Osteoblast (primary cell): ENCODE data around the gene CNTN5. TPM values are rescaled to one million over a fixed set of nuclear protein-coding genes. Genes with fewer than 3 reads are reported as not detected.

Experiments used
- DNase-seq: peaks from one replicate; pipeline ENCODE4 v3.0.0; 2011; ENCODE audit warnings: low spot score, mixed read lengths; ENCODE audit not compliant: insufficient read length; ENCODE audit errors: missing footprints
- H2AFZ ChIP-seq: 2 replicates; pipeline ENCODE4 v1.6.0; 2011; ENCODE audit warnings: mild to moderate bottlenecking, low read length
- H3K27ac ChIP-seq: 2 replicates; pipeline ENCODE4 v1.5.1; 2011; ENCODE audit warnings: mild to moderate bottlenecking, low read depth, low read length, moderate library complexity
- H3K27me3 ChIP-seq: 2 replicates; pipeline ENCODE4 v1.6.0; 2012; ENCODE audit warnings: mild to moderate bottlenecking, control low read depth, inconsistent platforms, low read length, moderate library complexity; ENCODE audit not compliant: insufficient read depth
- H3K36me3 ChIP-seq: 2 replicates; pipeline ENCODE4 v1.5.1; 2011; ENCODE audit warnings: mild to moderate bottlenecking, low read length, control low read depth, moderate library complexity; ENCODE audit not compliant: insufficient read depth
- H3K4me1 ChIP-seq: 2 replicates; pipeline ENCODE4 v1.5.1; 2011; ENCODE audit warnings: mild to moderate bottlenecking, low read length, control low read depth, moderate library complexity; ENCODE audit not compliant: insufficient read depth
- H3K4me2 ChIP-seq: 2 replicates; pipeline ENCODE4 v1.6.0; 2011; ENCODE audit warnings: mild to moderate bottlenecking, low read length; ENCODE audit not compliant: insufficient read depth
- H3K4me3 ChIP-seq: fragments of 200-600 bp; sonication (generic); 3 replicates; pipeline ENCODE4 v1.5.1; 2012; ENCODE audit warnings: mild to moderate bottlenecking, low read length, inconsistent platforms; ENCODE audit not compliant: insufficient read depth
- H3K79me2 ChIP-seq: 2 replicates; pipeline ENCODE4 v1.6.0; 2012; ENCODE audit warnings: mild to moderate bottlenecking, low read length, control low read depth, inconsistent platforms; ENCODE audit not compliant: insufficient read depth
- H3K9me3 ChIP-seq: 2 replicates; pipeline ENCODE4 v1.5.1; 2011; ENCODE audit warnings: low read depth, low read length, control low read depth
- H4K20me1 ChIP-seq: 2 replicates; pipeline ENCODE4 v1.6.0; 2012; ENCODE audit warnings: mild to moderate bottlenecking, low read length, control low read depth; ENCODE audit not compliant: insufficient read depth
- CTCF ChIP-seq: IDR thresholded peaks from 2 replicates; pipeline ENCODE4 v1.5.1; 2011; ENCODE audit warnings: mild to moderate bottlenecking, low read depth, low read length, moderate library complexity; ENCODE audit errors: extremely low read depth
- total RNA-seq: library from RNA; depleted of rRNA; stranded (reverse); fragments of >200 nt; gene quantifications from 2 replicates; pipeline ENCODE4 v1.2.3, GENCODE V29; 2012

The CNTN5 gene
- total RNA-seq, 1 donor = not detected

DNA sequence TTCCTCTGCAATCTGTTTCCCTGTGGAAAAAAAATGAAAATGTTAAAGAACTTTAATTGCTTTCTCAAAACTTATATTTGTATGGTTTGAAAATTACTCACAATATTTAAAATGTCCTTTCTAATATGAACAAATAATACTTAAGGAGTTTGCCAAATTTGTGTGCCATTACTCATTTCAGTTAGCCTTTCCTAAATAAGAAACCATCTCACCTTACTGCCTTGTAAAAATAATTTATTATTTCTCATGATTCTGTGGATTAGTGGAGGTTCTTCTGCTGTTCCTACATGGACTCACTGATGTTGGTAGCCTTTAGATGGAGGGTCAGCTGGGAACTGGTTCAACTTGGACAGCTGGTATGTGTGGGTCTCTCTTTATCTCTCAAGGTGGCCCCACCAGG lies 428.6 kb downstream of the CNTN5 start:
- Histone ChIP-seq H3K27me3 (no peaks in the 10 kb centered on the region), H3K79me2 (no peaks in the 10 kb centered on the region), H3K4me3 (no peak overlapping the region), H4K20me1 (no peaks in the 10 kb centered on the region), H3K9me3 (no peaks in the 10 kb centered on the region), H3K4me2 (no peak overlapping the region), H2AFZ (no peak overlapping the region), H3K4me1 (no peaks in the 10 kb centered on the region), H3K27ac (no peak overlapping the region), H3K36me3 (no peaks in the 10 kb centered on the region)
- TF ChIP-seq CTCF = no peak
- no peak for DNase-seq

GRCh38 chr11:99452075-99452474 lies 431.3 kb downstream of the CNTN5 start:
- Histone ChIP-seq H3K9me3 (no peaks in the 10 kb centered on the region), H2AFZ (no peak overlapping the region), H3K4me1 (no peaks in the 10 kb centered on the region), H3K4me3 (no peak overlapping the region), H4K20me1 (no peaks in the 10 kb centered on the region), H3K27me3 (no peaks in the 10 kb centered on the region), H3K4me2 (no peak overlapping the region), H3K36me3 (no peaks in the 10 kb centered on the region), H3K79me2 (no peaks in the 10 kb centered on the region), H3K27ac (no peak overlapping the region)
- TF ChIP-seq CTCF = no peak
- no peak for DNase-seq

- no peak overlapping the region for H3K27ac ChIP-seq
- H3K79me2 ChIP-seq = no peaks in the 10 kb centered on the region
- no peak overlapping the region for H3K4me3 ChIP-seq
- H3K4me2 ChIP-seq = no peak overlapping the region
- no peaks in the 10 kb centered on the region for H4K20me1 ChIP-seq
- no peak overlapping the region for H2AFZ ChIP-seq
- no peaks in the 10 kb centered on the region for H3K4me1 ChIP-seq
- DNase-seq = no peak
- no peaks in the 10 kb centered on the region for H3K9me3 ChIP-seq
- H3K27me3 ChIP-seq = no peaks in the 10 kb centered on the region
- no peaks in the 10 kb centered on the region for H3K36me3 ChIP-seq
- TF ChIP-seq CTCF = no peak
Observed at GRCh38 chr11:99461913-99462312, 441.2 kb downstream of the CNTN5 start.

DNA sequence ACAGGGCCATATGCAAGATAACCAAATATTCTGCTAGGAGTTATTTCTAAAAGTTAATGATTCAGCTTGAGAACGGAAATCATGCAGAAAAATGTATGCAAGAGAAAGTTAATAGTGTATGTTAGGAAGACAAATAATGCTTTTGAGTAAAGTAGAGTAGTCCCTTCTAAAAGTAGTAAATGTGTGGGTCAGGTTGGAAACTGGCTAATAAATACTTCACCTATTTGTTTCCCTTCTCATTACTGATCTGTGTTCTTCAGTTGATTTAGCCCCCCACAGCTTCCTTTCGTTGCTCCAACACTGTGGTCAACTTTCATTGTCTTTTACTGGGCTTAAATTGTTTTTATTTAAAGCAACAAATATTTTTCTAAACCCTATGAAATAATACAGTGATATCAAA lies 444.2 kb downstream of the CNTN5 start:
- no peak for TF ChIP-seq CTCF
- H3K27me3 ChIP-seq = no peaks in the 10 kb centered on the region

More for the DNA sequence above, 444.2 kb downstream of the CNTN5 start:
- no peaks in the 10 kb centered on the region for H3K79me2 ChIP-seq
- no peaks in the 10 kb centered on the region for H3K36me3 ChIP-seq
- H3K4me2 ChIP-seq = no peak overlapping the region
- H3K4me1 ChIP-seq = no peaks in the 10 kb centered on the region
- H4K20me1 ChIP-seq = no peaks in the 10 kb centered on the region
- H3K4me3 ChIP-seq = no peak overlapping the region
- no peak for DNase-seq
- H3K9me3 ChIP-seq = no peaks in the 10 kb centered on the region
- no peak overlapping the region for H2AFZ ChIP-seq
- H3K27ac ChIP-seq = no peak overlapping the region
